GM12878 (cell line): ENCODE measurements around the gene MYL7. TPM values are rescaled to one million over a fixed set of nuclear protein-coding genes. Genes with fewer than 3 reads are reported as not detected.
A peak's percentile ranks its signal among the peaks of the same experiment; 100 is the strongest.

Source experiments
- ATAC-seq: fragments of 200-7000 bp; cut with Tn5 transposase; 3 replicates; pipeline ENCODE4 v1.9.1; 2020; ENCODE audit warnings: mild to moderate bottlenecking, moderate library complexity
- BruUV-seq: library from RNA; stranded (reverse); fragments of 400-500 nt; replicated peaks from 2 replicates; lab custom pipeline; 2021; lab: Mats Ljungman, UMichigan
- CTCF ChIA-PET: fragments of 300-600 bp; sonication (Branson Sonifier 250); formaldehyde crosslinking; extraction: SDS; loops from one replicate; lab custom pipeline; 2021; ENCODE audit warnings: inconsistent platforms; lab: Yijun Ruan, JAX
- POLR2A ChIA-PET: fragments of 350-600 bp; formaldehyde crosslinking; extraction: SDS; loops from one replicate; lab custom pipeline; 2021; ENCODE audit warnings: inconsistent platforms; lab: Charles Lee
- RAD21 ChIA-PET: fragments of 300-600 bp; sonication (Branson Sonifier 250); formaldehyde crosslinking; loops from one replicate; lab custom pipeline; 2023; ENCODE audit warnings: antibody characterized with exemption; ENCODE audit not compliant: unreplicated experiment; lab: Charles Lee
- SMC1A ChIA-PET: fragments of 300-600 bp; sonication (Branson Sonifier 250); formaldehyde crosslinking; loops from one replicate; lab custom pipeline; 2023; ENCODE audit not compliant: unreplicated experiment, uncharacterized antibody; lab: Charles Lee
- DNase-seq: peaks from one replicate; pipeline ENCODE4 v3.0.0-alpha.2; 2011; ENCODE audit warnings: low read depth, low spot score
- FAIRE-seq: peaks from 3 replicates; lab custom pipeline; 2011; peaks lifted over from hg19 to GRCh38; lab: Jason Lieb, UNC
- H2AFZ ChIP-seq: 2 replicates; pipeline ENCODE4 v1.6.0; 2011; ENCODE audit warnings: low read depth, low read length, control low read depth; ENCODE audit not compliant: control insufficient read depth
- H3K27ac ChIP-seq: 2 replicates; pipeline ENCODE4 v1.5.1; 2011; ENCODE audit warnings: control low read depth; ENCODE audit not compliant: control insufficient read depth, insufficient read depth
- H3K27me3 ChIP-seq, 2 experiments: replicated peaks in 1 of 2; 2 replicates each; pipeline versions ENCODE4 v1.6.0 to v1.6.1; 2011; ENCODE audit warnings: low read length in 1 of 2; ENCODE audit not compliant: control insufficient read depth in 2 of 2, insufficient read depth in 2 of 2
- H3K36me3 ChIP-seq, 2 experiments: 2 replicates each; pipeline ENCODE4 v1.5.1; 2011; ENCODE audit warnings: low read length in 1 of 2; ENCODE audit not compliant: control insufficient read depth in 2 of 2, insufficient read depth in 2 of 2
- H3K4me1 ChIP-seq: 2 replicates; pipeline ENCODE4 v1.6.1; 2011; ENCODE audit warnings: mild to moderate bottlenecking, low read length, moderate library complexity, mixed read lengths; ENCODE audit not compliant: control insufficient read depth, insufficient read depth
- H3K4me2 ChIP-seq: 2 replicates; pipeline ENCODE4 v1.6.0; 2011; ENCODE audit warnings: control low read depth; ENCODE audit not compliant: control insufficient read depth, insufficient read depth
- H3K4me3 ChIP-seq: fragments of 200-600 bp; sonication (generic); 2 replicates; pipeline ENCODE4 v1.5.1; 2016
- H3K79me2 ChIP-seq: 2 replicates; pipeline ENCODE4 v1.6.0; 2011; ENCODE audit warnings: low read length; ENCODE audit not compliant: control insufficient read depth, insufficient read depth
- H3K9ac ChIP-seq: 2 replicates; pipeline ENCODE4 v1.8.0; 2011; ENCODE audit warnings: low read length, control low read depth, mixed read lengths; ENCODE audit not compliant: control insufficient read depth, insufficient read depth
- H3K9me3 ChIP-seq: replicated peaks from 3 replicates; pipeline ENCODE4 v1.5.1; 2011; ENCODE audit warnings: mild to moderate bottlenecking, low read length; ENCODE audit not compliant: control insufficient read depth, insufficient read depth
- H4K20me1 ChIP-seq: 2 replicates; pipeline ENCODE4 v1.6.0; 2011; ENCODE audit not compliant: control insufficient read depth, insufficient read depth
- ASH2L ChIP-seq: fragments of 300-600, 200-600 bp; sonication (generic); IDR thresholded peaks from 2 replicates; pipeline ENCODE4 v1.6.1; 2017; ENCODE audit warnings: low read depth, mild to moderate bottlenecking, borderline replicate concordance
- CREM ChIP-seq: IDR thresholded peaks from 2 replicates; pipeline ENCODE4 v1.6.1; 2014; ENCODE audit warnings: antibody characterized with exemption, low read depth
- EP300 ChIP-seq, 2 experiments: fragments of 150-350 bp in 1 of 2; IDR thresholded peaks; 2 replicates each; pipeline ENCODE4 v1.6.1; 2011 to 2012; ENCODE audit warnings: low read depth in 2 of 2, low read length in 2 of 2, borderline replicate concordance in 1 of 2, improper control_type of control experiment in 1 of 2, inconsistent platforms in 1 of 2; ENCODE audit not compliant: control insufficient read depth in 1 of 2
- LARP7 ChIP-seq: fragments of 450-650 bp; IDR thresholded peaks from 2 replicates; pipeline ENCODE4 v1.6.1; 2017; ENCODE audit warnings: mild to moderate bottlenecking
- MXI1 ChIP-seq: fragments of 150-350 bp; IDR thresholded peaks from 2 replicates; pipeline ENCODE4 v1.6.1; 2011; ENCODE audit warnings: low read depth, mild to moderate bottlenecking, inconsistent platforms, low read length, improper control_type of control experiment
- MYB ChIP-seq: fragments of 150-350 bp; IDR thresholded peaks from 2 replicates; pipeline ENCODE4 v1.6.1; 2014; ENCODE audit warnings: mild to moderate bottlenecking, low read depth, low read length, borderline replicate concordance
- NFXL1 ChIP-seq: fragments of 450-650 bp; IDR thresholded peaks from 2 replicates; pipeline ENCODE4 v1.6.1; 2017; ENCODE audit warnings: antibody characterized with exemption, mild to moderate bottlenecking, borderline replicate concordance
- PAX5 ChIP-seq: IDR thresholded peaks from 2 replicates; pipeline ENCODE4 v1.6.1; 2011; ENCODE audit warnings: low read depth, low read length, borderline replicate concordance
- POU2F2 ChIP-seq: IDR thresholded peaks from 3 replicates; pipeline ENCODE4 v1.6.1; 2011; ENCODE audit warnings: low read depth, mild to moderate bottlenecking, low read length, borderline replicate concordance
- RB1 ChIP-seq: fragments of 450-650 bp; formaldehyde crosslinking; IDR thresholded peaks from 2 replicates; pipeline ENCODE4 v1.6.1; 2017; ENCODE audit warnings: mild to moderate bottlenecking, borderline replicate concordance
- TARDBP ChIP-seq: IDR thresholded peaks from 2 replicates; pipeline ENCODE4 v1.6.1; 2016; ENCODE audit warnings: borderline replicate concordance
- TCF3 ChIP-seq: IDR thresholded peaks from 2 replicates; pipeline ENCODE4 v1.6.1; 2012; ENCODE audit warnings: low read depth, mild to moderate bottlenecking, low read length, borderline replicate concordance; ENCODE audit not compliant: insufficient read depth
- TCF7 ChIP-seq: IDR thresholded peaks from 2 replicates; pipeline ENCODE4 v1.6.1; 2014; ENCODE audit warnings: antibody characterized with exemption, borderline replicate concordance
- ZBTB40 ChIP-seq: fragments of 450-650 bp; IDR thresholded peaks from 2 replicates; pipeline ENCODE4 v1.6.1; 2016; ENCODE audit warnings: mild to moderate bottlenecking, moderate library complexity, borderline replicate concordance
- ZNF384 ChIP-seq: IDR thresholded peaks from 2 replicates; pipeline ENCODE4 v1.6.1; 2012; ENCODE audit warnings: low read depth, mild to moderate bottlenecking, low read length, improper control_type of control experiment, borderline replicate concordance
- WGBS: methylation state at CpG from one replicate; pipeline ENCODE4 v1.1.6; 2016; ENCODE audit warnings: low lambda C conversion rate; ENCODE audit not compliant: insufficient replicate concordance, insufficient coverage; ENCODE audit errors: missing lambda C conversion rate; 5-methylcytosine and 5-hydroxymethylcytosine counted together
- in situ Hi-C: fragments of 300-500 bp; cut with MboI; formaldehyde crosslinking; loops from 9 replicates; pipeline ENCODE4 v1.14.3; 2018; ENCODE audit warnings: mixed read lengths
- intact Hi-C: fragments of 100-400 bp; cut with micrococcal nuclease; formaldehyde crosslinking; loops from one replicate; pipeline ENCODE4 v1.14.2; 2022; ENCODE audit not compliant: unreplicated experiment
- polyA plus RNA-seq, 11 experiments: library from polyadenylated mRNA; depleted of rRNA in 4 of 11; unstranded in 6 of 11; stranded (reverse) in 5 of 11; fragments of >200 nt; fragmentation: Nextera tagmentation in 4 of 11; fragmentation: Illumina TruSeq in 1 of 11; extraction: Ambion mirVana in 4 of 11; extraction: Trizol in 1 of 11; gene quantifications; 1 replicate in 1 of 11; 2 replicates in 10 of 11; pipeline versions ENCODE4 v1.2.1 to v1.2.3, GENCODE V29; 2011 to 2016; ENCODE audit warnings: inconsistent platforms in 2 of 11, missing spikeins in 2 of 11, low read depth in 1 of 11
- total RNA-seq, 4 experiments: library from RNA; depleted of rRNA in 3 of 4; stranded (reverse); fragments of >200 nt in 3 of 4; fragmentation: Illumina TruSeq in 1 of 4; extraction: Trizol in 1 of 4; gene quantifications; 2 replicates each; pipeline versions ENCODE4 v1.2.1 to v1.2.3, GENCODE V29; 2013 to 2021
- TF ChIP-seq, protein P1 (sequence below): IDR thresholded peaks from 2 replicates; pipeline ENCODE4 v1.6.1; 2012; ENCODE audit warnings: low read length, inconsistent platforms
- TF ChIP-seq, protein P2 (sequence below): fragments of 450-650 bp; IDR thresholded peaks from 2 replicates; pipeline ENCODE4 v1.6.1; 2016; ENCODE audit warnings: mild to moderate bottlenecking

The MYL7 gene
- total and polyA plus RNA-seq, 10 of the 15 experiments (the other 5 are each of a cell fraction or from before 2014, with no cell fraction given): 1.9 TPM; not detected in 9

DNA sequence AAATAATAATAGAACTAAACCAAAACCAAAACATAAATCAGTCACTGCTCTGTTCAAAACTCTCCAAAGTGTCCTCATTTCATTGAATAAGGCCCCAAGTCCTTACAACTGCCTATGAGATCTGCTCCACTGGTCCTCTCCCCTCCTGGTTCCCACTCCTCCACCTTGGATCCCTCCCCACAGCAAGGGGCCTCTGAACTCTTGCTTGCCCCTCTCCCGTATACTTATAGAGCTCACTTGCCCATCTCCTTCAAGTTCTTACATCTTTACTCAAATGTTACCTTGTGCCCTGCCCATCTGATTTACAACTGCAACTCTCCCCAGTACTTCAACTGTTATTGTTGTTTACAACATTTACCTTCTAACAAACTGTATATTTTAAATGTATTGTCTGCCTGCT is 18.6 kb downstream of the MYL7 start:
- no peaks in the 10 kb centered on the region for H3K27me3 ChIP-seq
- no peaks in the 10 kb centered on the region for H4K20me1 ChIP-seq
- H3K4me1 ChIP-seq: peaks cover 6% of the 10 kb centered on the region
- DNase-seq: no peak
- ATAC-seq: no peak
- ChIA-PET CTCF (interaction anchor here (0.8 to 1.2 kb wide), 2 partner anchors 17 to 23 kb away, joined by 3 to 4 read pairs; no protein-coding TSS in a partner anchor), RAD21 (interaction anchor here (0.6 to 1.1 kb wide), 3 partner anchors 75 to 540 kb away, joined by 3 to 4 read pairs (median 3); partner anchors contain the start of gene STK17A), SMC1A (interaction anchor here (1.3 to 2.4 kb wide), 4 partner anchors 24 to 75 kb away, joined by 3 to 10 read pairs (median 5); no protein-coding TSS in a partner anchor), POLR2A (interaction anchor here (0.8 to 1.5 kb wide), 3 partner anchors 9 to 79 kb away, joined by 3 to 5 read pairs (median 3); partner anchors contain the start of gene YKT6)
- peaks cover 2 to 3% of the 10 kb centered on the region in 2 experiments; a peak in 2 of 4 replicates for H3K36me3 ChIP-seq
- no peaks in the 10 kb centered on the region for H3K9me3 ChIP-seq
- peak overlapping the region; percentile 76 for H3K27ac ChIP-seq
- H3K4me3 ChIP-seq: peak overlapping the region; percentile 89
- H3K9ac ChIP-seq: peak overlapping the region; percentile 84
- in situ Hi-C loops: no loop called here
- H3K79me2 ChIP-seq: peaks cover 16% of the 10 kb centered on the region
- WGBS: 8% methylated on average over 1 of the region's 1 CpG
- no peak overlapping the region for H2AFZ ChIP-seq
- H3K4me2 ChIP-seq: peak overlapping the region; percentile 83
- no peak for FAIRE-seq
- no TSS peak for BruUV-seq
- intact Hi-C loops: loop anchor here (2.0 kb wide), 1 partner anchor 40 kb away; the partner anchor contains the start of gene POLM
- TF ChIP-seq NFXL1 (no peak), ASH2L (no peak), CREM (no peak), RB1 (no peak), PAX5 (no peak), TCF3 (no peak), POU2F2 (no peak), LARP7 (no peak), TCF7 (no peak), ZNF384 (no peak), TARDBP (no peak), EP300 (IDR thresholded peaks at IDR 0.05; ENCODE audit: borderline replicate concordance in 1 of 2, control insufficient read depth in 1 of 2, low read depth in 2 of 2, low read length in 2 of 2) (no peak), MYB (no peak), ZBTB40 (no peak), MXI1 (no peak)
- TF ChIP-seq, protein P1, sequence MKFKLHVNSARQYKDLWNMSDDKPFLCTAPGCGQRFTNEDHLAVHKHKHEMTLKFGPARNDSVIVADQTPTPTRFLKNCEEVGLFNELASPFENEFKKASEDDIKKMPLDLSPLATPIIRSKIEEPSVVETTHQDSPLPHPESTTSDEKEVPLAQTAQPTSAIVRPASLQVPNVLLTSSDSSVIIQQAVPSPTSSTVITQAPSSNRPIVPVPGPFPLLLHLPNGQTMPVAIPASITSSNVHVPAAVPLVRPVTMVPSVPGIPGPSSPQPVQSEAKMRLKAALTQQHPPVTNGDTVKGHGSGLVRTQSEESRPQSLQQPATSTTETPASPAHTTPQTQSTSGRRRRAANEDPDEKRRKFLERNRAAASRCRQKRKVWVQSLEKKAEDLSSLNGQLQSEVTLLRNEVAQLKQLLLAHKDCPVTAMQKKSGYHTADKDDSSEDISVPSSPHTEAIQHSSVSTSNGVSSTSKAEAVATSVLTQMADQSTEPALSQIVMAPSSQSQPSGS: no peak
- TF ChIP-seq, protein P2, sequence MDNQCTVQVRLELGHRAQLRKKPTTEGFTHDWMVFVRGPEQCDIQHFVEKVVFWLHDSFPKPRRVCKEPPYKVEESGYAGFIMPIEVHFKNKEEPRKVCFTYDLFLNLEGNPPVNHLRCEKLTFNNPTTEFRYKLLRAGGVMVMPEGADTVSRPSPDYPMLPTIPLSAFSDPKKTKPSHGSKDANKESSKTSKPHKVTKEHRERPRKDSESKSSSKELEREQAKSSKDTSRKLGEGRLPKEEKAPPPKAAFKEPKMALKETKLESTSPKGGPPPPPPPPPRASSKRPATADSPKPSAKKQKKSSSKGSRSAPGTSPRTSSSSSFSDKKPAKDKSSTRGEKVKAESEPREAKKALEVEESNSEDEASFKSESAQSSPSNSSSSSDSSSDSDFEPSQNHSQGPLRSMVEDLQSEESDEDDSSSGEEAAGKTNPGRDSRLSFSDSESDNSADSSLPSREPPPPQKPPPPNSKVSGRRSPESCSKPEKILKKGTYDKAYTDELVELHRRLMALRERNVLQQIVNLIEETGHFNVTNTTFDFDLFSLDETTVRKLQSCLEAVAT: no peak
